Body of pancreas (tissue), 4 donors: ENCODE results near the gene TMEM135.

Source experiments
- POLR2A ChIP-seq, 3 donors: fragments of 450-650 bp; IDR thresholded peaks; one replicate each; pipeline ENCODE4 v1.6.1; 2016; ENCODE audit warnings: antibody characterized with exemption in 3 of 3, mild to moderate bottlenecking in 2 of 3
- TF ChIP-seq, protein P1 (sequence below), 7 experiments: fragments of 450-650 bp in 4 of 7; fragments of 200-600 bp in 3 of 7; sonication (generic) in 3 of 7; IDR thresholded peaks; one replicate each; pipeline ENCODE4 v1.5.1; 2016 to 2019; ENCODE audit warnings: antibody characterized with exemption in 7 of 7

DNA sequence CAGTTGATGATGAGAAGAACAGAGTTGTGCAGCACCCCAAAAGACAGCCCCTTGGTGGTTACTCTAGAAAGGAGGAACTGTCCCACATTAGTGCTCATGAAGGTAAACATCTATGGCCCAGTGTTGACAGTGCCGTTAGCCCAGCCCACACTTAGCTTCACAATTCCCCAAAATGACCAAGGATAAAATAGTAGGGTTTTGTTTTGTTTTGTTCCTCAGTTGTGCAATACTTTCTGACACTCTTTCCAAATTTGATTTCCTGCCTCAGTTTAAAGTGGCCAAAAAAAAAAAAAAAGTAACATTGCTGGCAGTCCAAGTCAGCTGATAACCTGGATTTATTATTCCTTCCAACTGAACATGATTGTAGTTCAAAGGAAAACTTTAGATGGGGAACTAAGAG is 269.4 kb downstream of the TMEM135 start:
- TF ChIP-seq, protein P1, sequence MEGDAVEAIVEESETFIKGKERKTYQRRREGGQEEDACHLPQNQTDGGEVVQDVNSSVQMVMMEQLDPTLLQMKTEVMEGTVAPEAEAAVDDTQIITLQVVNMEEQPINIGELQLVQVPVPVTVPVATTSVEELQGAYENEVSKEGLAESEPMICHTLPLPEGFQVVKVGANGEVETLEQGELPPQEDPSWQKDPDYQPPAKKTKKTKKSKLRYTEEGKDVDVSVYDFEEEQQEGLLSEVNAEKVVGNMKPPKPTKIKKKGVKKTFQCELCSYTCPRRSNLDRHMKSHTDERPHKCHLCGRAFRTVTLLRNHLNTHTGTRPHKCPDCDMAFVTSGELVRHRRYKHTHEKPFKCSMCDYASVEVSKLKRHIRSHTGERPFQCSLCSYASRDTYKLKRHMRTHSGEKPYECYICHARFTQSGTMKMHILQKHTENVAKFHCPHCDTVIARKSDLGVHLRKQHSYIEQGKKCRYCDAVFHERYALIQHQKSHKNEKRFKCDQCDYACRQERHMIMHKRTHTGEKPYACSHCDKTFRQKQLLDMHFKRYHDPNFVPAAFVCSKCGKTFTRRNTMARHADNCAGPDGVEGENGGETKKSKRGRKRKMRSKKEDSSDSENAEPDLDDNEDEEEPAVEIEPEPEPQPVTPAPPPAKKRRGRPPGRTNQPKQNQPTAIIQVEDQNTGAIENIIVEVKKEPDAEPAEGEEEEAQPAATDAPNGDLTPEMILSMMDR (IDR thresholded peaks at IDR 0.05), result no peak
- TF ChIP-seq POLR2A (IDR thresholded peaks at IDR 0.05), result no peak
